ENCODE measurements around the gene MTA2.

MTA2 gene

GRCh38 chr11:62569611-62570010 is 32.1 kb downstream of the MTA2 start:
- in situ Hi-C loops (cut with HindIII; ENCODE audit: low sequenced_read_pairs) = loop anchor here (10.0 kb wide), 1 partner anchor 125 kb away; no protein-coding TSS in a partner anchor

GRCh38 chr11:62567018-62567633 is 34.5 kb downstream of the MTA2 start:
- in situ Hi-C loops (cut with HindIII; ENCODE audit: low sequenced_read_pairs) = loop anchor here (10.0 kb wide), 1 partner anchor 128 kb away; no protein-coding TSS in a partner anchor

GRCh38 chr11:62566247-62566646 is 35.4 kb downstream of the MTA2 start:
- in situ Hi-C loops (cut with HindIII; ENCODE audit: low sequenced_read_pairs) = loop anchor here (10.0 kb wide), 1 partner anchor 129 kb away; no protein-coding TSS in a partner anchor

- in situ Hi-C loops (cut with HindIII; ENCODE audit: low sequenced_read_pairs) = loop anchor here (10.0 kb wide), 1 partner anchor 130 kb away; no protein-coding TSS in a partner anchor
These were observed 36.4 kb downstream of the MTA2 start for GRCh38 chr11:62565100-62565802.

- in situ Hi-C loops (cut with HindIII; ENCODE audit: low sequenced_read_pairs) = loop anchor here (10.0 kb wide), 1 partner anchor 133 kb away; no protein-coding TSS in a partner anchor
These were observed 39.9 kb downstream of the MTA2 start for GRCh38 chr11:62561677-62562230.

- in situ Hi-C loops (cut with HindIII; ENCODE audit: low sequenced_read_pairs) = loop anchor here (10.0 kb wide), 1 partner anchor 134 kb away; no protein-coding TSS in a partner anchor
These were observed 41.0 kb downstream of the MTA2 start for GRCh38 chr11:62560566-62561103.

GRCh38 chr11:62559626-62560025 is 42.0 kb downstream of the MTA2 start:
- in situ Hi-C loops (cut with HindIII; ENCODE audit: low sequenced_read_pairs) = loop anchor here (10.0 kb wide), 1 partner anchor 135 kb away; no protein-coding TSS in a partner anchor

- in situ Hi-C loops (cut with HindIII; ENCODE audit: low sequenced_read_pairs) = no loop called here
These were observed 42.5 kb downstream of the MTA2 start for GRCh38 chr11:62559204-62559603.

- in situ Hi-C loops (cut with HindIII; ENCODE audit: low sequenced_read_pairs) = no loop called here
These were observed 43.0 kb downstream of the MTA2 start for GRCh38 chr11:62558669-62559068.

- in situ Hi-C loops (cut with HindIII; ENCODE audit: low sequenced_read_pairs) = no loop called here
These were observed 44.6 kb downstream of the MTA2 start for GRCh38 chr11:62556875-62557631.

- in situ Hi-C loops (cut with HindIII; ENCODE audit: low sequenced_read_pairs) = no loop called here
These were observed 45.4 kb downstream of the MTA2 start for GRCh38 chr11:62556108-62556874.

- in situ Hi-C loops (cut with HindIII; ENCODE audit: low sequenced_read_pairs) = no loop called here
These were observed 46.1 kb downstream of the MTA2 start for GRCh38 chr11:62555464-62556107.

- in situ Hi-C loops (cut with HindIII; ENCODE audit: low sequenced_read_pairs) = loop anchor here (5.0 kb wide), 2 partner anchors 37 to 117 kb away; no protein-coding TSS in a partner anchor
These were observed 47.1 kb downstream of the MTA2 start for GRCh38 chr11:62554387-62555167.

GRCh38 chr11:62553839-62554361 is 47.8 kb downstream of the MTA2 start:
- in situ Hi-C loops (cut with HindIII; ENCODE audit: low sequenced_read_pairs) = loop anchor here (5.0 kb wide), 2 partner anchors 37 to 117 kb away; no protein-coding TSS in a partner anchor

GRCh38 chr11:62553080-62553838 is 48.4 kb downstream of the MTA2 start:
- in situ Hi-C loops (cut with HindIII; ENCODE audit: low sequenced_read_pairs) = loop anchor here (5.0 kb wide), 2 partner anchors 36 to 116 kb away; no protein-coding TSS in a partner anchor

- in situ Hi-C loops (cut with HindIII; ENCODE audit: low sequenced_read_pairs) = loop anchor here (5.0 kb wide), 2 partner anchors 35 to 115 kb away; no protein-coding TSS in a partner anchor
These were observed 49.1 kb downstream of the MTA2 start for GRCh38 chr11:62552485-62553079.

- in situ Hi-C loops (cut with HindIII; ENCODE audit: low sequenced_read_pairs) = loop anchor here (5.0 kb wide), 2 partner anchors 33 to 113 kb away; no protein-coding TSS in a partner anchor
These were observed 51.2 kb downstream of the MTA2 start for GRCh38 chr11:62550478-62550877.
